Muscle layer of duodenum (tissue), 2 donors: ENCODE measurements around the gene GPR89B.
"Not testable (repeated sequence)": the region's sequence is repeated elsewhere in the genome, so short reads cannot be mapped to it uniquely, and the experiment has no call there.

Experiments
- H3K27ac ChIP-seq: one replicate; pipeline ENCODE4 v1.7.0; 2013; ENCODE audit warnings: mild to moderate bottlenecking, low read length
- H3K27me3 ChIP-seq: one replicate; pipeline ENCODE4 v1.7.0; 2013; ENCODE audit warnings: low read depth, mild to moderate bottlenecking, control low read depth, low read length
- H3K36me3 ChIP-seq, 2 donors: one replicate each; pipeline ENCODE4 v1.7.0; 2013; ENCODE audit warnings: low read length in 2 of 2, control low read depth in 1 of 2, mild to moderate bottlenecking in 1 of 2; ENCODE audit not compliant: insufficient read depth in 2 of 2, control insufficient read depth in 1 of 2
- H3K4me1 ChIP-seq, 2 donors: one replicate each; pipeline ENCODE4 v1.7.0; 2013; ENCODE audit warnings: low read length in 2 of 2, mild to moderate bottlenecking in 2 of 2, control low read depth in 1 of 2, moderate library complexity in 1 of 2; ENCODE audit not compliant: insufficient read depth in 2 of 2, control insufficient read depth in 1 of 2
- H3K4me3 ChIP-seq, 2 donors: one replicate each; pipeline ENCODE4 v1.7.0; 2013; ENCODE audit warnings: low read length in 2 of 2, low read depth in 1 of 2, mild to moderate bottlenecking in 1 of 2
- H3K9me3 ChIP-seq, 2 donors: one replicate each; pipeline ENCODE4 v1.7.0; 2013; ENCODE audit warnings: low read length in 2 of 2, control low read depth in 1 of 2, mild to moderate bottlenecking in 1 of 2; ENCODE audit not compliant: control insufficient read depth in 1 of 2
- donor health status: healthy.

The GPR89B gene

DNA sequence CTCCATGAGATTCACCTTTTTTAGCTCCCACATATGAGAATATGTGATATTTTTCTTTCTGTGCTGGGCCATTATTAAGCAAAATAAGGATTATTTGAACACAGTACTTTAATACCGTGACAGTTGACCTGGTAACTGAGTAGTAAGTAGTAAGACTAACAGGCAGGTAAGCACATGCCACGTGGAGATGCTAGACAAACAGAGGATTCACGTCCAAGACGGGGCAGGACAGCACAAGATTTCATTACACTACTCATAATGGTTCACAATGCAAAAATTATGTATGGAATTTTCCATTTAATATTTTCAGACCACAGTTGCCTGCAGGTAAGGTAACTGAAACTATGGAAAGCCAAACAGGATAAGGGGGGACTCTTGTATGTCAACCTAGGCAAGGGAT lies 79.5 kb downstream of the GPR89B start:
- not testable (repeated sequence) for H3K27ac ChIP-seq, H3K4me3 ChIP-seq, H3K9me3 ChIP-seq, H3K27me3 ChIP-seq, H3K4me1 ChIP-seq, H3K36me3 ChIP-seq

DNA sequence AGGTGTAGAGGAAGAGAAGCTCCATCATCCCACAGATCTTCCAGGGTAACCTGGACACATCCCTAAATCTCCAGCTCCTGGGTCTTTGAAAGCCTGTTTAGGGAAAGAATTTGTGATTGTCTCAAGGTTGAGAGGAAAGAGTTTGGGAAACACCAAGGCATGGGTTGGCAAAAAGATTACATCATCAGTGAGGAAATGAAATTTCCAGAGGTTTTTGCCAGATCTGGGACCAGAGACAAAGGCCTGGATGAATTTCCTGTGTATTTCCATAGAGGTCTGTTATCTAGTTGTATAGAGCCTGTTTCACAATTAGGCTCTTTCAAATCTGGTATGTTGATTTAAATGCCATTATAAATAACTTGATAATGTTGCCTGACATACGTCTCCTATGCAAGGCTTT lies 82.3 kb downstream of the GPR89B start:
- Histone ChIP-seq H3K27ac (no peak overlapping the region), H3K27me3 (peaks cover 7% of the 10 kb centered on the region), H3K4me3 (no peak overlapping the region), H3K36me3 (no peaks in the 10 kb centered on the region), H3K9me3 (no peaks in the 10 kb centered on the region), H3K4me1 (peaks cover 0 to 6% of the 10 kb centered on the region in 2 donors)

DNA sequence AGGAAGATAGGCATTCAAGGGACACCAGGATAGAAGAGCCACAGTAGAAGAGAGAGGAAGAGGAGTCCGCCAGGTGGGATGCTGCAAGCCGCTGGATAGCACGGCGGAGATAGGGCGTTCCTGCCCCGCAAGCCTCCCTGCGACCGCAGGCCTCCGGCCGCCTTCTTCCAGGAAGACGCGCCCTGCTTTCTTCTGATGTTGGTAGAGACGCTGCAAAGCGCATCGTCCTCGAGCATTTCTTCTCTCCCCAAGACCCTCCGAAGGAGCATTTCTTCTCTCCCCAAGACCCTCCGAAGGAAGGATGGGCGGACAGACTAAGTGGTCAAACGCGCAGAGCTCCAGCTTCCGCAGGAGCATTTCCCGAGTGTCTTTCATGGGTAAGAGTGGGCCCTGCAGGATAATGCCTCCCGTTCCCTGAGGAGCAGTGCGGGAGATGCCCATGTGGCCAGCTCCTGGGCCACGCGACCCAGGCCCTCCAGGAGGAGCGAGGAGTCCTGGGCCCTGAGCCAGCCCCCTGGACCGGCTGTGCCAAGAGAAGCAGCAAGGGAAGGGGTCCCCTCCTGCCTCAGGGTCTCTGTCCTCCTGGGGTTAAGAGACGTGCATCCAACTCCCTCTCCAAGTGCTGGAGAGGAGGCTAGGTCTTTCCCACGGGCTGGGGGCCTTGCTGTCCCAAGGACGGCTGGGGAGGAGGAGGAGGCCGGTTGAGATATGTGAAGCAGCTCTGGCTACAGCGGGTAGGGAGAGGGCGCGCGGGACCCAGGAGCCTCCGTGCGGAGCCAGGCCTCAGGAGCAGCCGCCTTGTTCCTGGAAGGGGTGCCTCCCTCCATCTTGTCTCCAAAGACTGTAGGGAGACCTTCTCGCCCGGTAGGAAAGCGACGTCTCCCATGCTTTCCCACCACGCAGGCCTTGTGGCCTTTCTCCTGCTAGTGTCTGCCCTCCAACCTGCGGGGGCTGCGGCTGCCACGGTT lies 85.2 kb downstream of the GPR89B start:
- H3K27ac ChIP-seq, H3K27me3 ChIP-seq, H3K36me3 ChIP-seq, H3K9me3 ChIP-seq, H3K4me1 ChIP-seq, H3K4me3 ChIP-seq: not testable (repeated sequence)

DNA sequence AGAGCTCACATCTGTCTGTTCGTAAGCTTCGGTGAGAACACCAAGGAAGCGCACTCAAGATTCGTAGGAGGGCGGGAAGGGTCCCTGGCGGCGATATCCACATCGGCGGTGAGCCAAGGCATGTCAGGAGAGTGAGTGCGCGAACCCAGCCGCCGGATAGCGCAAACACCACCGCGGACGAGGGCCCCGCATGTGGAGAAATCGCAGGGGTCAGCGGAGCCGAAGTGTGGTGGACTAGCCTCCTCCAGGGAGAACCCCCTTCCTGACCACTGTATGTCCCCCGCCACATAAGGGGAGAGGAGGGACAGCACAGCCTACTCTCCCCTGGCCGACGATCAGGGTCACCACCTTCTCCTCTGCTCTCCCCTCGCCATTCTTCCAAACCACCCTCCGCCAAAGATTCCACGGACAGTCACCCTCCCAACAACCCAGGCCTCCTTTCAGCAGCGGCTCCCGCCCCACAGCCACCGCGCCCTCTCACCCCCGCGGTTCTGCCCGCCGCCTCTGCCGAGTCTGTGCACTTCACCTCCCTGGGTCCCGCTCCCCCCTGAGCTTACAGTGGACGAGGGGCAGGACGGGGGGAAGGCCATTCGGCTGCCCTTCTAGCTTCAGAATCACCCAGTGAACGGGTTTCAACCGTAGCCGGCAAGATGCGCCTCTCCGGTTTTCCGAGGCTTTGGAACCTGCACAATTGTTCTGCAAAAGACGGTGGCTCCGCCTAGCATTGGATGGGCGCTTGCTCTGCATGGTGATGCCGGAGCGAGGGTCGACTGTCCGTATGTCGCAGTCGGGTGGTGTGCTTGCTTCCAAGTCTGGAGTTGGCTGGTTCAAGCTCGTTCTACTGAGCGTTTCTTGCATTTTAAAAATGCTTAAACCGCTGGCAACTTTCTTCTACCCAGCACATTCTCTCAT lies 86.3 kb downstream of the GPR89B start:
- not testable (repeated sequence) for H3K36me3 ChIP-seq, H3K4me1 ChIP-seq, H3K27ac ChIP-seq, H3K27me3 ChIP-seq, H3K9me3 ChIP-seq
- H3K4me3 ChIP-seq, result peak overlapping the region in 1 of 2 donors; percentile 44

DNA sequence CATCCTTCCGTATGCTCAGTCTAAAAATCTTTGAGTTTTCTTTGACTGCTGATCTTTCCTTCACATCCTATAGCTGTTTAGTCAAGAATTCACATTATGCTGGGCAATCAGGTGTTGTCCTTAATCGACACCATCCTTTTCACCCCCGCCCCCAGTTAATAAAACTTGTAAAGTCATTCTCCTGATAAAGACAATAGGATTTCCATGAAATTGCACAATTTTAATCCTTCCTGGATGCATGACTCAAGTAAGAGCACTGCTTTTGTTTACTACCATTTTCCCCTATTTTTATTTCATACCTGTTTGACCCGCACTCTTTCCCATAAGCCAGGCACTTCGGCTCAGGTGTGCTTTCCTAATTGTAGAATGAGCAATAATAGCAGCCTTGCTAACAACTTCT lies 96.7 kb downstream of the GPR89B start:
- H3K4me3 ChIP-seq, H3K9me3 ChIP-seq, H3K36me3 ChIP-seq, H3K27me3 ChIP-seq, H3K27ac ChIP-seq, H3K4me1 ChIP-seq: not testable (repeated sequence)

DNA sequence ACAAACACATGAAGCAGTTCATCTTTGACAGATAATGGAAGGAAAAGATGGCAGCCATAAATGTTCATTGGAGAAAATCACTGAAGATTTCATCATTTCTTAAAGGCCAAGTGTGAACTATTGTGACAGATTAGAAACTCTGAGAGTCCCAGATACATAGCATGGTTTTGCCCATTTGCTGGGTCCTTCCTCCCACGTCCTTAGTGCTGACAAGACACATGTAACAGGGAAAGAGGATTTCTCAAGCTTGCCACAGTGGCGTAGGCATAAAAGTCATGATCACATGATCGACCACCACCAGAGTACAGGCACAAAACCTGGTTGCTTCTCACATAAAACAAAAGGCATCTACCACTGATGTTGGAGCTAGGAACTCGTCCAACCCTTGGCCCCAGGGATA lies 98.8 kb downstream of the GPR89B start:
- not testable (repeated sequence) for H3K36me3 ChIP-seq, H3K4me3 ChIP-seq, H3K4me1 ChIP-seq, H3K9me3 ChIP-seq, H3K27me3 ChIP-seq, H3K27ac ChIP-seq

DNA sequence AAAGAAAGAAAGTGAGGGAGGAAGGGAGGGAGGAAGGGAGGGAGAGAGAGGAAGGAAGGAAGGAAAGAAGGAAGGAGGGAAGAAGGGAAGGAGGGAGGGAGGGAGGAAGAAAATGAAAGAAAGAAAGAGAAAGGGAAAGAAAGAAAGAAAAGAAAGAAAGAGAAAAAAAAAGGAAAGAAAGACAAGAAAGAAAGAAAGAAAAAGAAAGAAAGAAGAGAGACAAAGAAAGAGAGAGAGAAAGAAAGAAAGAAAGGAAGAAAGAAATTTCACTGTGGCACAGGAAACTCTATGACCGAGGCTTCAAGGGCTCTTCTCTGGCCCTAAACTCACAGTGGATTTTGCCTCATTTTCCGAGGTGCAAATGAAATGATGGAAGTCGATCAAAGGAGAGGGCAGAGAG lies 104.0 kb downstream of the GPR89B start:
- not testable (repeated sequence) for H3K9me3 ChIP-seq, H3K27me3 ChIP-seq, H3K4me3 ChIP-seq, H3K4me1 ChIP-seq, H3K27ac ChIP-seq, H3K36me3 ChIP-seq

DNA sequence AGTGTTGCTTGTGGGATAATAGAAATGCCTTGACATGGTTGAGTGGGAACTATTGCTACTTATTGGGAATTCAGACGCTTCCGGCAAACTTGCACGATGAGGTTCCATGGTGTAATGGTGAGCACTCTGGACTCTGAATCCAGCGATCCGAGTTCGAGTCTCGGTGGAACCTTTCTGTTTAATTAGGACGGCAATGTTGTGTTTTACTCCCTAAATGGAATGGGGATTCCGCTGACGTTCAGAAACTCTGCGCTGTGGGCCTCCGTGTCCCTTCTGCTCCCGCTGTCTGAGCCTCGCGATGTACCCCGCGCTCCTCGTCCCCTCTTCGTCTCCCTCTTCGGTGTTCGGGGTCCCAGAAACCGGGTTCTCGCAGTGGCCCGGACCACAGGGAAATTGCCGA lies 104.5 kb downstream of the GPR89B start:
- H3K4me3 ChIP-seq, H3K36me3 ChIP-seq, H3K27ac ChIP-seq, H3K9me3 ChIP-seq, H3K4me1 ChIP-seq, H3K27me3 ChIP-seq: not testable (repeated sequence)

DNA sequence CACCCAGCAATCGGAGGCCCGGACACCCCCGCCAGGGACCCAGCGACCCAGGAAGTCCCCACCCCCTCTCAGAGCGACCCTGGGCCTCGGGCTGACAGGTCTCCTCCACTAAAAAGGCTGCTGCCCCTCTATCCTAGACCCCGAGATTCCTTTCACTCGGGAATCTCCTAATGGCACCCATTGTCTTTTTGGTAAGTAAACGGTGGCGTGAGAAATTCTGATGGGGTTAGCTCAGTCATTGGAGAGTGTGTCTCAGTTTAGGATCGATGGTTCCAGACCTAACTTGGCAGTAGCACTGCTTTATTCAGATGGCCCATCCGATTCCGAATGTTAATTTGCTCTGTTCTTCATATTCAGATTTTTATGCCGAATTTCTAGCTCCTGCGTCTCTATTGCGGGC lies 104.9 kb downstream of the GPR89B start:
- H3K4me3 ChIP-seq, H3K27me3 ChIP-seq, H3K4me1 ChIP-seq: not testable (repeated sequence)

DNA sequence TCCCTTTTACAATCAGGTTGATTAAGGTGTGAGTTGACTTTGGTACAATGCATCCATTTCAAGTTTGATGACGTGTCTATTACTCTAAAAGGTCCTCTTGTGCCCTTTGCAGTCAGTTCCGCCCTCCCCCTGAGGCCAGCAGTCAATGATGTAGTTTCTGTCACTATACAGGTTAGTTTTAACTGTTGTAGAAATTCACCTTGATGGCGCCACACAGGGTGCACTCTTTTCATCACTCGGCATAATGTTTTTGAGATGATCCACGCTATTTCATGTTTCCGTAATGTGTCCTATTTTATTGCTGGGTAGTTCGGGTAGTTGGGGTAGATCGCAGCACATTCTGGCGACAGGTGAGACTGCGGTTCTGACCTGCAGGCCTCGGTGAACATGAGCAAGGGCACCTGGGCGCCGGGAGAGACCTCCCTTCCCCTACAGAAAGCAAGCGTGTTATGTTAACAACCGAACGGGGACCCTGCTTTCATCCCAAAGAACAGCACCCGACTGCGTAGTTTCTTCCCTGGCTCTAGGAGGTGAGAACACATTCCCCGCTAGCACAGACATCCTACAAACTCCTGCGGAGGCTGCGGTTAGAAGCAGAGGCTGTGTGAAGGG lies 109.7 kb downstream of the GPR89B start:
- H3K4me1 ChIP-seq, H3K27me3 ChIP-seq, H3K27ac ChIP-seq, H3K9me3 ChIP-seq, H3K36me3 ChIP-seq: not testable (repeated sequence)
- peak overlapping the region; percentile 30 to 58 for H3K4me3 ChIP-seq

More for the DNA sequence above, 104.9 kb downstream of the GPR89B start:
- not testable (repeated sequence) for H3K27ac ChIP-seq, H3K9me3 ChIP-seq, H3K36me3 ChIP-seq
